ENCODE data around the gene SCAF8.

DNA sequence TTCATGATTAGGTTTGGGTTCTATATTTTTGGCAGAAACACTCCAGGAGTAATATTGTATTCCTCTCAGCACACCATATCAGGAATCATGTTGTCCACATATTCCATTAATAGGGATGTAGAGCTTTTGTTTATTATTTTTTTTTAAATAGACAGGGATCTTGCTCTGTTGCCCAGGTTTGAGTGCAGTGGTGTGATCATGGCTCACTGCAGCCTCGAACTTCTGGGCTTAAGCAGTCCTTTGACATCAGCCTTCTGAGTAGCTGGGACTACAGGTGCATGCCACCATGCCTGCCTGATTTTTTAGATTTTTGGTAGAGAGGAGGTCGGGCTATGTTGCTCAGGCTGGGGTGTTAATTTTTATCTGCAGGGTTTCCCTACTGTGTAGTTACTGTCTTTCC, 12.0 kb downstream of the SCAF8 start:
- TF ChIP-seq, protein P1, sequence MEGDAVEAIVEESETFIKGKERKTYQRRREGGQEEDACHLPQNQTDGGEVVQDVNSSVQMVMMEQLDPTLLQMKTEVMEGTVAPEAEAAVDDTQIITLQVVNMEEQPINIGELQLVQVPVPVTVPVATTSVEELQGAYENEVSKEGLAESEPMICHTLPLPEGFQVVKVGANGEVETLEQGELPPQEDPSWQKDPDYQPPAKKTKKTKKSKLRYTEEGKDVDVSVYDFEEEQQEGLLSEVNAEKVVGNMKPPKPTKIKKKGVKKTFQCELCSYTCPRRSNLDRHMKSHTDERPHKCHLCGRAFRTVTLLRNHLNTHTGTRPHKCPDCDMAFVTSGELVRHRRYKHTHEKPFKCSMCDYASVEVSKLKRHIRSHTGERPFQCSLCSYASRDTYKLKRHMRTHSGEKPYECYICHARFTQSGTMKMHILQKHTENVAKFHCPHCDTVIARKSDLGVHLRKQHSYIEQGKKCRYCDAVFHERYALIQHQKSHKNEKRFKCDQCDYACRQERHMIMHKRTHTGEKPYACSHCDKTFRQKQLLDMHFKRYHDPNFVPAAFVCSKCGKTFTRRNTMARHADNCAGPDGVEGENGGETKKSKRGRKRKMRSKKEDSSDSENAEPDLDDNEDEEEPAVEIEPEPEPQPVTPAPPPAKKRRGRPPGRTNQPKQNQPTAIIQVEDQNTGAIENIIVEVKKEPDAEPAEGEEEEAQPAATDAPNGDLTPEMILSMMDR (IDR thresholded peaks at IDR 0.05) = no peak
- no peak for TF ChIP-seq ZFX (IDR thresholded peaks at IDR 0.05; ENCODE audit: borderline replicate concordance)

All from 22Rv1 (cell line).